Measurements from ENCODE around the gene ST3GAL5.

- TF ChIP-seq CTCF (IDR thresholded peaks at IDR 0.05 in 4 of 5, conservative IDR thresholded peaks at IDR 0.05 in 1 of 5), result no peak
- TF ChIP-seq POLR2A (IDR thresholded peaks at IDR 0.05), result no peak
Measured at GRCh38 chr2:85892216-85892944, 3.6 kb upstream of the ST3GAL5 start.
